GM18858 (cell line): Measurements from ENCODE around the gene SCO2.

ENCODE experiments used
- ATAC-seq: cut with Tn5 transposase; IDR thresholded peaks from one replicate; pipeline ENCODE4 v1.9.1; 2021; ENCODE audit not compliant: unreplicated experiment

SCO2 gene

GRCh38 chr22:50503475-50504145, 21.8 kb downstream of the SCO2 start:
- no peak for ATAC-seq

GRCh38 chr22:50502628-50503474, 22.5 kb downstream of the SCO2 start:
- no peak for ATAC-seq

DNA sequence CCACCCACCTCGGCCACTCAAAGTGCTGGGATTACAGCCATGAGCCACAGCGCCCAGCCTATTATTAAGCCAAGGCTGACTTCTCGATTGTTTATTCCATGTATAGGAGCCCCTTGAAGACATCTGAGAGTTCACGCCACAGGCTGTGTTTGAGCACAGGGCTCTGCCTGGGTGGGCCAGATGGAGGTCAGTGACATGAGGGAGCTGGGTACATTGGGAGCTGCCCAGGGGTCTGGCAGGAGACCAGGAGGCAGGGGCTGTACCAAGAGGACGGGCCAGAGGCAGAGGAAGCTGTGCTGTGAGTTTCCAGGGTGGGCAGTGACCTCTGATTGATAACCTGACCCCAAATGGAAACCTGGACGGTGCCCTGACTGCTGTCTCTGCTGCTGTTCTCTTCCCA, 23.3 kb downstream of the SCO2 start:
- ATAC-seq: no peak

DNA sequence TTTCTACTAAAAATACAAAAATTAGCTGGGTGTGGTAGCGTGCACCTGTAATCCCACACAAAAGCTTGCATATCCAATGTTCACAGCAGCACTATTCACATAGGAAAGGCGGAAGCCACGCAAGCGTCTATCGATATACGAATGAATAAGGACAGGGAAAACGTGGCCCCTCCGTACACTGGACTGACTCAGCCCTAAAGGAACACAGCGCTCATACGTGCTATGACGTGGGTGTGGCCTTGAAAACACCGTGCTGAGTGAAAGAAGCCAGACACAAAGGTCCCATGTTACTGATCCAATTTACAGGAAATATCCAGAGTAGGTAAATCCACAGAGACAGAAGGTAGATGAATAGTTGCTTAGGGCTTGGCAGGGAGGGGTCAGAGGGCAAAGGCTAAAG, 24.9 kb downstream of the SCO2 start:
- ATAC-seq: no peak

DNA sequence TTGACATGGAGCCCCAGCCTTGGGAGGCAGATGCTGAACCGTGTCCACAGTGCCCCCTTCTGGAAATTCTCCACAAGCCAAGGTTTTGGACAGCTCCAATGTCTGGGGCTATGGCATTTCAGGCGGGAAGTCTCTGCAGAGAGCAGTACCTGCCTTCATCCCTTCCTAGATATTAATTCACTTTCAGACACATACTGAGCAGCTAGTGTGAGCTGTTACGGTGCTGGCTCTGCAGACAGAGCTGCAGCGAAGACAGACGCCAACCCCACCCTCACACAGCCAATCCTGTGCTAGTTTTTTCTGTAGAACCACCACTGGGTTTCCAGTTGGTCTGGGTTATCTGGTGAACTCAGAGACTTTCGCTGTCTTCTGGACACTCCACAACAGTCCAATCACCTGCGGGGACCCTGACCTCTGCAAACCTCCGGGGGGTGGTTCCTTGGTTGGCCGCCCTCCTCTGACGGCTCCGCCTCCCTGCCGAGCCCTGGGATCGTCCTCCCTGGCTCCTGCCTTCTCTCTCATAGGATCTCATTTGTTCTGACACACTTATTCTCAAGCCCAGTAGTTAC, 27.0 kb downstream of the SCO2 start:
- no peak for ATAC-seq

- ATAC-seq: no peak
Measured at GRCh38 chr22:50497093-50497492, 28.3 kb downstream of the SCO2 start.

GRCh38 chr22:50490531-50491308, 34.7 kb downstream of the SCO2 start:
- ATAC-seq: no peak

DNA sequence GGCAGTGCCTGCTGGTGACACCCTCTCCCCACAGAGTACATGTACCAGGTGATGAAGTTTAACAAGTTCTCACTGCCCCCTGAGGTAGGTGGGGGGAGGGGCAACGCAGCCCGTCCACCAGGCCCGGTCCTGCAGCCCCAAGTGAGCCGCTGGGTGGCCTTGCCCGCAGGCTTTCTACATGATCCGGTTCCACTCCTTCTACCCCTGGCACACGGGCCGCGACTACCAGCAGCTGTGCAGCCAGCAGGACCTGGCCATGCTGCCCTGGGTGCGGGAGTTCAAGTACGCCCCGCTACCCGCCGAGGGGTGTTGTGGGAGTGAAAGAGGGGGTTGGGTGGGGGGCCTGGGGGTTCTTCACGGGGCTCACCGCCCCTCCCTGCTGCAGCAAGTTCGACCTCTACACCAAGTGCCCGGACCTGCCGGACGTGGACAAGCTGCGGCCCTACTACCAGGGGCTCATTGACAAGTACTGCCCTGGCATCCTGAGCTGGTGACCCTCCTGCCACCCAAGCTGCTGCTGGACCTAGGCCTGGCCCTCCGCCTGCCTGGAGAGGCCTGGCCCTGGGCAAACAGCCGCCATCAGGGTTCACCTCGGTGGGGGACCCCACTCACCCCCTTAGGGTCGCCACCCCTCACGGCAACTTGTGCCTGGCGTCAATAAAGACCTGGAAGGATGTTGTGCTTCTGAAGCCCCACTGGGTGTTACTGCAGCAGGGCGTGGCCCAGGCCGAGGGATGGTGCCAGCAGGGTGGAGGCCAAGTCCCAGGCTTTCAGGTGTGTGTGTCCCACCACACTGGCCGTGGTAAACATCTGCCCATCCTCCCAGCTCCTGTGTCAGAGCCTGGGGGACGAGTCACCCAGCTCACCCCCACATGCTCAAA, 35.8 kb downstream of the SCO2 start:
- no peak for ATAC-seq

- no peak for ATAC-seq
Measured at GRCh38 chr22:50488886-50489285, 36.5 kb downstream of the SCO2 start.

DNA sequence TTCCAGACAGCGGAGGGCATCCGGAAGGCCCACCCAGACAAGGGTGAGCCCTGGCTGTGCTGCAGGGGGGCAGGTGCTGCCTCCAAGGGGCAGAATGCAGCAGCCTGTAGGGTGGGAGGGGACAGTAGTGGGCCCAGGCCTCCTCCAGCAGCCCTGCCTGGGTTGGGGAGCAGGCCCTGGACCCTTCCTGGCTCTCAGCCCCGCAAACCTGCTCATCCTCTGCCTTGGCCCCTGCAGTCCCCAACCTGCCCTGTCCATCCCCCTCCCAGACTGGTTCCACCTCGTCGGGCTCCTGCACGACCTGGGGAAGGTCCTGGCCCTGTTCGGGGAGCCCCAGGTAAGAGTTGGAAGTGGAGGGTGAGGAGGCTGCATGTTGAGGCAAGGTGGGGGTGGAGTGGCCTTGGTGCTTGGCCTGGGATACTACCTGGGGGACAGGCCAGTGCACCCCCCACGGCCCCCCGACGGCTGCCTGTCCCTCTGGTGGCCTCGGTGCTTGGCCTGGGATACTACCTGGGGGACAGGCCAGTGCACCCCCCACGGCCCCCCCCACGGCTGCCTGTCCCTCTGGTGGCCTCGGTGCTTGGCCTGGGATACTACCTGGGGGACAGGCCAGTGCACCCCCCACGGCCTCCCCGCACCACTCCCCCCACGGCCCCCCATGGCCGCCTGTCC, 37.3 kb downstream of the SCO2 start:
- no peak for ATAC-seq

DNA sequence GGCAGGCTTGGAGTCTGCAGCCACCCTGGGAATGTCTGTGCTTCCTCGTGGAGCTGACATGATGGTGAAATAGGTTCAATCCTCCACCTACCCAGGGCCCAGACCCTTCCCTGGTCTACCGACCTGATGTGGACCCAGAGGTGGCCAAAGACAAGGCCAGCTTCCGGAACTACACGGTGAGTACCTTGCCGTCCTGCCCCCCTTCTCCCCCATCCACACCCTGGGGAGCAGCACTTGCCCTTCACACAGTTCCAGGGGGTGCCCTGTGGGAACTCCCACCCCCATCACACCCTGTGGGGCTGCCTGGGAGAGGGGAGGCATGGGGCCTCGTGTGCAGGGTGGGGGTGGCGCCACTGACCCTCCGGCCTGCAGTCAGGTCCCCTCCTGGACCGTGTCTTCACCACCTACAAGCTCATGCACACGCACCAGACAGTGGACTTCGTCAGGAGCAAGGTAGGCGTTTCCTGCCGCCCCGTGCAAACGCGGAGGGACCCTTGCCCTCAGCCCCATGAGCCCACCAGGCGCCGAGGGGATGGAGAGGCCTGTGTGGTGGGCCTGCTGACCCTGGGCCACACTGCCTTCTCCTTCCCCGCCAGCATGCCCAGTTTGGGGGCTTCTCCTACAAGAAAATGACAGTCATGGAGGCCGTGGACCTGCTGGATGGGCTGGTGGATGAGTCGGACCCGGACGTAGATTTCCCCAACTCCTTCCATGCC, 38.0 kb downstream of the SCO2 start:
- no peak for ATAC-seq

- no peak for ATAC-seq
Measured at GRCh38 chr22:50486561-50487289, 38.7 kb downstream of the SCO2 start, which contains the start of gene MIOX. TSS of gene MIOX (plus strand) at chr22:50486859. CDS start at chr22:50486898, 39 bp downstream.

DNA sequence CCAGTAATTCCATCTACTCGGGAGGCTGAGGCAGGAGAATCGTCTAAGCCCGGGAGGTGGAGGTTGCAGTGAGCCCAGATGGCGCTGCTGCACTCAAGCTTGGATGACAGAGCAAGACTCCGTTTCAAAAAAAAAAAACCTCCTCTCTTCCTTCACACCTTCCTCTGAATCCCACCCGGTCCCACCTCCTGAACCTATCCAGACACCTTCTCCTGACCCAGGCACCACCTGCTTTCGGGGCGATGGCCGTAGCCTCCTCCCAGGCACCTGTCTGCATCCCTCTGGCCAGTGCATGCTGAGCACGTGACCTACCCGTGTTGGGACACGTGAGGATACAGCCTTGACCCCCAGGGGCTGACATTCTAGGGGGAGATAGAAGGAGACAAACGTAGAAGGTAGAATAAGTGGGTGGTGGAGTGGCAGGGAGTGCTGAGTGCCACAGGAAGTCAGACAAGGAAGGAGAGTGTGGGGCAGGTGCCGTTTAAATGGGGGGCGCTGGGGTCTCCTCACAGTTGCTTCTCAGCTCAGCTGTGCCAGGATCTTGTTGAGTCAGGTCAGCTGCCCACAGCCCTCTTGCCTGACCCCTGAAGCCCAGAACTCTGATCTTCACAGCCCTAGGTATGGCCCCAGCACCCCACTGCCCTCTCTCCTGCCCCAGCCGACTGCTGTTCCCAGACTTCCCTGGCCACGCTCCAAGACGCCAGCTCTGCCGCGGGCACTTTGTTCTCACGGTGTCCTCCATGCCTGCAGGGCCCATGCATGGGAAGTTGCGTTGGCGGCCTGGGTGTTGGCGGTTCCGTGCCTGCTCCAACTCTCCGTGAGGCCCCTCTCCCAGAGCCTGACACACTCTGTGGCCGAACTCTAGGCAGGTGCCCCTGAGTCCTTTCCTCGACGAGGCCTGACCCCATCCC, 39.9 kb downstream of the SCO2 start:
- no peak for ATAC-seq

DNA sequence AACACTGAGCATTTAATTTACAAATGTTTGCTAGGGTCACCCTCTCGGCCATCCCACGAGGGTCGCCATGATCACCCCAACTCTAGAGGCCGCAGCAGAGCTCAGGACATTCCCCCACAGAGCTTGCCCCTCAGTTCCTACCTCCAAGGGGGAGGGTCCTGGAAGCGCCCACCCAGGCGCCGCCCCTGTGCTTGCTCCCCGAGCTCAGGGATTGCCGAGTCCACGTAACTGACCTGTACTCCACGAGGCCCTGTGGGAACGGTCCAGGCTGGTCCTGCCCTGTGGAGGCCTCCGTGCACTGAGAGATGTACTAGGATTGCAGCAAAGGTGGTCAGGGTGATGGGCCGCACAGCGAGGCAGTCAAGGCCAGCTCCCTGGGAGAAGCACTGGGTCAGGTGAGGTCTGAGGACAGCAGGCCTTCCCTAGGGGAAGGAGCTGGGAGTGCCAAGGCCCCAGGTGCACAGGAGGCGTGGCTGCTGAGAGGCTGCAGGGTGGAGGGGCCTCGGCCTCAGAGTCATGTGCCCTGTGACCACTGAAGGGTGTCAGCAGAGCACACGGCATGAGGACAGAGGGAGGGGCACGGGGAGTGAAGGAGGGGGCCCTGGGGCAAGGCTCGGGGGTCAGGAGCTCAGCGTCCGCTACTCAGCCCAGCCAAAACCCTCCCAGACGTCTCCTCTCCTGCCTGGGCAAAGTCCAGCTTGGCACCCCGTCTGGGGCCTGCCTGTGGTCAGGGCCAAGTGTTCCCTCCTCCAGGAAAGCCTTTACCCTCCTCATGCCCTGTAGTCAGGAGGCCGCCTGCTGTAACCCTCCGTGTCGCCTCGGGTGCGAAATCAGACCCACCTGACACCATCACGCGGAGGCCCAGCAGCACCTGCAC, 41.2 kb downstream of the SCO2 start:
- ATAC-seq: no peak

GRCh38 chr22:50483556-50483955, 41.8 kb downstream of the SCO2 start:
- no peak for ATAC-seq

DNA sequence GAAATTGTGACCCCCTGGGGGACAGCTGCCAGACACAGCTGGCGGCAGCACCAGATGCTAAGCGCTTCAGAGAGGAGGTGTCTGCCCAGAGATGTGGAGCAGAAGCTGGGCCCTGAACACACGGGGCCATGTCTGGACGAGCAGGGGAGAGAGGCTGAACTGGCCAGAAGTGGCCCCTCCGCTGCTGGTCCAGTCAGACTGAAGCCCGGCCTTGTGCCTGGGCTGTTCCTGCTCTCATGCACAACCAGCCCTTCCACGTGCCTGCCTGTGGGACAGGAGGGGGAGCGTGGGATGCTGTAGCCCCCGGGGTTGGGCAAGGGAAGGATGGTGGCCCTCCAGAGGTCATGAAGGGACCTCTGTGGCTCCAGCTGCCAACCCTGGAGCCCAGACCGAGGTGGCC, 42.3 kb downstream of the SCO2 start:
- no peak for ATAC-seq
